Activated T-helper 9 cell treated with anti-CD3 and anti-CD28 coated beads, Interleukin-2, amount 50 U/mL, for 16 hours (primary cell): Measurements from ENCODE around the gene RAPGEF1.

Experiments used
- DNase-seq: peaks from one replicate; pipeline ENCODE4 v3.0.0-alpha.2; 2020; ENCODE audit warnings: low read depth

RAPGEF1 gene

GRCh38 chr9:131603711-131604439 lies 136.0 kb downstream of the RAPGEF1 start:
- no peak for DNase-seq

- no peak for DNase-seq
These were observed 136.7 kb downstream of the RAPGEF1 start for GRCh38 chr9:131603199-131603598.

- DNase-seq = no peak
These were observed 138.1 kb downstream of the RAPGEF1 start for GRCh38 chr9:131601683-131602181.

DNA sequence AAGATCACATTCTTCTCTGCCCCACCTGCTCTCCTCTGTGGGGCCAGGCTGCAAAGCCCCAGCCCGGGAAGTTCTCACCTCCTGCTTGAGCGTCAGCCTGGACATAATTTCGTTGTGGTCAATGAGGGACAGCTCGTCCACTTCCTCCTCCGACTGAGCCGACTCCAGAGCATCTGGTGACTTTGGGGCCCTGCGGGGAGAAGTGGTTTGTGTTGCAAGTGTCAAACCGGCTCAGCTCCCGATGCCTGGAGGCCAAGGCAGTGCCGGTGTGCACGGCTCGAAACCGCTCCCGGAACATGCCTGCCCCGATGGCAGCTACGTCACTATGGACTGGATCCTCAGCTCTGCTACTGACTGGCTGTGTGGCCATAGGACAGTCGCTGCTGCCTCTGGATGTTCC lies 141.8 kb downstream of the RAPGEF1 start:
- no peak for DNase-seq

DNA sequence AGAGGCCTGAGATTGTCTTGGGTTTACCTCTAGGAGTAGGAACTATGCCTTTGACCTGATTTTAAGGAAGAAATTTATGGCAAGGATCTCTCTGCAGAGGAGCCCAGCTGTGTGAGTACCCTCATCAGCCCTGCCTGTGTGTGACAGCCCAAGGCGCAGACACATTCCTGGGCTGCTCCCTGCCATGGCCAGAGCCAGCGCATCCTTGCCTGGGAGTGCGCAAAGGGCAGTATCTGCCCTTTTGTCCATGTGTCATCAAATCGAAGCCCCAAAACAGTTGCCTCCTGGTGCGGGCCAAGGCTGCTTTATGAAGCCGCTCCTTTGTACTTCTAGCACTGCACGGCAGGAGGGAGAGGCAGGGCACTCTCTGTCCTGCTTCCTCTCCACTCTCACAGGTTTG lies 142.6 kb downstream of the RAPGEF1 start:
- DNase-seq = no peak

DNA sequence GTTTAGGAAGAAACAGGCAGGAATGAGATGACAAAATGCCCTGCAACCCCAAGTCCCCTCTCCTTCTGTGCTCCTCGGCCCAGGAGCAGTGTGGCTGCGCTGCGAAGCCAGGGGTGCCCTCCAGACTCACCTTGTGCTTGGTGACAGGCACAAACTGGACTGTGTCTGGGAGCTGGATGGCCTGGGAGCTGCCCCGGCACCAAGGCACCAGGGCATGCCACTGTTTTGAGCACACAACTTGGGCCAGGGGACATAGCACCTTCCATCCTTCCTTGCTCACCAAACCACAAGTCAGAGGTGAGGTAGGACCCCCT lies 143.5 kb downstream of the RAPGEF1 start:
- no peak for DNase-seq

DNA sequence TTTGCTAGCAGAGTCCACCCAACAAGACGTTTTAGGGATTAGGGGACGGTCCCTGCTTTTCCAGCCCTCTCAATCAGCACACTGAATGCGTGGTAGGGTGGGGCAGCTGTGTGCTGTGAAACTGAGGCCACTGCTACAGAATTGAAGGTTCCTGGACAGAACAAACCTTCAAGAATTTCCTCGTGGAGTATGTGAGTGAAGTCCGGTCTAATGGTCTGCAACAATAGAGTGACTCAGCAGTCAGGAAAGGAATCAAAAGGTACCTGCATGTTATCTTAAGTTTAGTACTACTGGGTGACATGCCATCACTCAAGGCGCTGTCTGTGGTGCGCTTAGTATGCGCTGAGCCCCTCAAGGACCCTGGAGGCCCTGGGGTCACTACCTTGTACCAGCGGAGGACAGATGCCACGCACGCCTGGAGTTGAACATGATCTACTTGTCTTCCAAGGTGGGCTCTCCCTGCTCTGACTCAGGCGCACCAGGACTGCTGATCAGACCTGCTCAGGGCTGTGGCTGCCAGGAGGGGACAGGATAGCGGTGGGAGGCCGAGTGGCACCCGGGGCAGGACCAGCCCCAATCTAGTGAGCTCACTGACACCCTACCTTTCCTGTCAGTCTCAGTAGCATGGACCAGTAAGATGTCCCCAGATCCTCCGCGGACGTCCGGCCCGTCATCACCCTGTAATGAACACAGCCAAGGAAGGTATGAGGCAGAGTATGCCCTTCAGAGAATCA lies 144.0 kb downstream of the RAPGEF1 start:
- DNase-seq = no peak

GRCh38 chr9:131594906-131595665 lies 144.8 kb downstream of the RAPGEF1 start:
- no peak for DNase-seq

DNA sequence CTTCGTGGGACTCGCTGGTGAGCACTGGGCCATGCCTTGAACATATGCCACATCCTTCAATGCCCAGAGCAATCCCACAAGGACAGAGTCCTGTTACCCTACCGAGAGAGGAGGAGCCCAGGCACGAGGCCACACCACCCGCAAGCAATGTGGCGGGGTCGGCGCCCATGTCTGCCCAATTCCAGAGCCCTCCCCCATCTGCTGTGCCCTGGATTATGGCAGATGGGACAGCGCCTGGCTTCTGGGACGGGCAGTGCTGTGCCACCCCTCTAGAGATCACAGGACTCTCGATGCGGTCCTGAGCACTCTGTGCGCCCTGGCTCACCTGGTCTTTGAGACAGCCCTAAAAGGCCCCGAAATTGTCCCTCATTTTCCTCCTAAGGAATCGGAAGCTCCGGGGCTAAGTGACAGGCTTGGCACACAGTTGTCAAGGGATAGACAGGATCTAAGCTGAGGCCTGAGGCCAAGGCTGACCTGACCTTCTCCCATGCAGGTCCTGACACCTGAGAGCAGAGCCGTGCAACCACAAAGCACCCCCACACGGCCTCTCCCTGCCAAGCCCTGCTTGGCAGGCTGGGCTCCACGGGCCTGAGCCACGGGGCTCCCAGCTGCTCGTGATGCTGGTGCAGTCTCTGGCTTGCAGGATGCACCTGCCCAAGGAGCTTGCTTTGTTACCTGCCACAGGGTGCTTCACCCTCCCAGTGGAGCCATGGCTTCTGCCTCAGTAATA lies 145.8 kb downstream of the RAPGEF1 start:
- no peak for DNase-seq

DNA sequence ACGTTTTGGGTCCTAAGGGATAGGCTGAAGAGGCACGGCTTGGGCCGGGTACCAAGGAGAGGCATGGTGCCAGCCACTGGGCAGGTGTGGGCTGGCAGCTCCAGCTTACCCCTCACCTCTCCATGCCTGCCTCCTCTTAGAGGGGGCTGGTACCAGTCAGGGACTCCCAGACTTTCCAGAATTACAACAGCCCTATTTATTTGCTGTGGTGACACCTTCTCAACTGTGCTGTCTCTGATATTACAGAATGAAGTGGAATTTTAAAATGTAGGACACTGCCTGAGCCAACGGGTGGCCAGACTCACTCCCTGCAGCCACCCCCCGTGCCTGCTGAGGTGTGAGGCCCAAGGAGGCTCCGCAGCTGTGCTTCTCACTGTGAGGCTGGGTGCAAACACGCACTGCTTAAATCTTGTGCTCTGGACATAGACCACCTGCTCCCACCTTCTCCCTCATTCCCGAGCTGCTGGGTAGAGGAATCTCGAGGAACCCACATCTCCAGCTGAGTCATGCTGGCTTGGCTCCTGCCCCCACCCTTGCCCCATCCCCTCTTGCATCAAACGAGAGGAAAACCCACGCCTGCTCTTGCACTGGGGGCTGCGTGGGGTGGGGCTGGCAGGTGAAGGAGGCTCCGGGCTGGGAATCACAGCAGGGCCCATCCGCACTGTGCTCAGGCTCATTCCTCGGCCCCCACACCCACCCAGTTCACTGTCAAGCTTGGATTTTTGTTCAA lies 146.6 kb downstream of the RAPGEF1 start:
- DNase-seq = no peak

DNA sequence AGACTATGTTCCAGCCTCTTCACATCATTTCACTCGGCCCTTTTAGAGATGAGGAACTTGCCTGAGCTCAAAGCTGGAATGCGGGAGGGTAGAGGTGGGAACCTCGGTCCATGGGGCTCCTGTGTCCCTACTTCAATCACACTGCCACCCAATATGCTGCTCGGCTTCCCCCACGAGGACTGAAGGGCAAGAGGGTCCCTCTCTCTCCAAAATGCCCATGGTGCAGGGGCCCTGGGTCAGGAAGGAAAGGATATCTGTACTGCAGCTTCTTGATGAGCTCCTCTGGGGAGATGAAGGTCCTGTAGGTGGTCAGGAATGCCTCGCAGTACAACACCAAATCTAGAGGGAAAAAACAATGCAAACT lies 148.0 kb downstream of the RAPGEF1 start:
- DNase-seq = no peak

DNA sequence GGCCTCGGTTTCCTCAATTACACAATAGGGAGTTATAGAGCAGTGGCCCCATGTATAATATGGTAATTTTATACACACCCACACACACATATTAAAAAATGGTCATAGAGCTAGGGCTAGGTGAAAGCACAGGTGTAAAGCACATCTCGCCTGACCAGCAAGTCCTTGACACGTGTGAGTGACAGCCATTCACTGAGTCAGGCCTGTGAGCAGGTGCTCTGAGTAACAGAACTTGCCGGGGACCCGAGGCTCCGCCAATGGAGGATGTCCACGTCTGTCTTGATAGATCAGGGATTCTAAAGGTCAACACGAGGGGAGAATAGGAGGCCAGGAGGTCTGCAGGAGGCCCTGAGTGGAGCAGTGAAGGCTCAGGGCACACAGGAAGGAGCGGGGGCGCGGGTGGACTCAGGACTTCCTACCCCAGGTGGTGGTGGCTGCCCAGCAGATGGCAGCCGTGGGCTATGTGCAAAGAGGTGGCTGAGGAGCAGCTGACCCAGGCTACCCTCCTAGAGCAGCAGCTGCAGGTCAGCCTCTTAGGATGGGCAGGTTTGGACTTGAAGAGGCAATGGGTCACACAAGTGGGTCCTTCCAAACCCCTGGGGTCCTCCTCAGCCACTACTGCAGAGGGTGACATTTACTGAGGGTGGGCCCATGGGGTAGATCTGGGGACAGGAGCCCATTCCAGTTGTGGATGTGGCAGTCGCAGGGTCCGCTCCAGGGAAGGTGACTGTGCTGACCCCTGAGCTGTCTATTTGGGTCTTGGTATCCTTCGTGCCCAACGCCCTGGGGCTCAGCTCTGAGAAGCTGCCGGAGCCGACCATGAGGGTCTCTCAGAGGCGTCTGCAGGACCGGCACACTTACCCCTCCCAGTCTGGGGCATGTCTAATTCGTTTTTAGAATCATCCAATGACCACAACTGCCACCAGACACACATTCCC lies 148.7 kb downstream of the RAPGEF1 start:
- peak; percentile 73 for DNase-seq

- no peak for DNase-seq
These were observed 149.4 kb downstream of the RAPGEF1 start for GRCh38 chr9:131590449-131590848.

- DNase-seq = no peak
These were observed 149.9 kb downstream of the RAPGEF1 start for GRCh38 chr9:131589993-131590392.

DNA sequence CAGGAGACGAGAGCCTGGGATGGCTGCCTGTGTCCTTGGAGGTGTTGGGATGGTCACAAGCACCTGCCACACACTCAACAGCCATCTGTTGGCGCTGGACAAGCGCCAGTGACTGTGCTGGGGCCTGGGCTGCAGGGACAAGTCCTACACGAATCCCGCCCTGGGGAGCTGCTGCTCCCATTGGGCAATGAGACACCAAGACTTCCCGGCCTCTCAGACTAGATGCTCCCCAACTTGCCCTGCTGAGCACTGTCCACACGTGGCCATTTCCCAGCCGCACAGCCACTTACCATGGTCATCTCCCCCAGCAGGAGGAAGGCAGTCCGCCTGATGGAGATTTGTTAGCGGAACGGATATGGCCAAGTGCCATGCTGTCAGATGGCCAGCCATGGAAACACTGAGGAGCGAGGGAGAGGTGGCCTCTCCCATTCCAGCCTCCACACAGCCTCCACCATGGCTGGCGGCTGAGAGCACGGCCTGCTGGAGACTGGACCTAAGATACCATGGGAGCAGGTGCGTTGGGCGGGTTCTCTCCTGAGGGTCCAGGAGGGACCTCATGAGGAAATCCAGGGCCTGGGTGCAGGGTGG lies 150.7 kb downstream of the RAPGEF1 start:
- no peak for DNase-seq

DNA sequence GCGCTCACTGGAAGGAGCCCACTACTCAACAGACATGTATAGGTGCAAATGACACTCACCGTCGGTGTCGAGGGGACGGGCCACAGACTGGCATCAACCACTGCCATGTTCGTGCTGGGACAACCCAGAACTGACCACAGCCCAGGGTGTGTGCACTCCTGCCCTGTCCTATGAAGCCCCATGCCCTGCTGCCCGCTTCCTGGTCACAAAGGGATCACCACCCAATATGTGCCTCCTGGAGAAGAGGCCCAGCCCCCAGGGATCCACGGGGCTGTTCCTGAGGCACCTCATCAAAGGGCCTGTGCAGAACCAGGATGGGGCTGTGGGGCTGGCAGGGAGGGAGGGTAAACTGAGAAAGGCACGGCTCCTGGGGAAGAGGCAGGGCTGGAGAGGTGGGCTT lies 151.5 kb downstream of the RAPGEF1 start:
- no peak for DNase-seq

- DNase-seq = no peak
These were observed 152.0 kb downstream of the RAPGEF1 start for GRCh38 chr9:131587906-131588305.

GRCh38 chr9:131587331-131587730 lies 152.5 kb downstream of the RAPGEF1 start:
- no peak for DNase-seq

GRCh38 chr9:131585375-131585774 lies 154.5 kb downstream of the RAPGEF1 start:
- no peak for DNase-seq

- DNase-seq = no peak
These were observed 155.0 kb downstream of the RAPGEF1 start for GRCh38 chr9:131584858-131585257.
